SK-N-SH (cell line): ENCODE results near the gene MAN2A2.
"Not testable (repeated sequence)": the region's sequence is repeated elsewhere in the genome, so short reads cannot be mapped to it uniquely, and the experiment has no call there.

Experiments
- MXI1 ChIP-seq: IDR thresholded peaks from 2 replicates; pipeline ENCODE4 v1.6.1; 2012; ENCODE audit warnings: mild to moderate bottlenecking, low read depth, low read length, improper control_type of control experiment
- TF ChIP-seq, protein P1 (sequence below): fragments of 200-600 bp; sonication (generic); IDR thresholded peaks from 2 replicates; pipeline ENCODE4 v1.6.1; 2017; ENCODE audit warnings: antibody characterized with exemption, mild to moderate bottlenecking, moderate library complexity
- TF ChIP-seq, protein P2 (sequence below): IDR thresholded peaks from 2 replicates; pipeline ENCODE4 v1.4.0; 2012; ENCODE audit warnings: low read depth, borderline replicate concordance

GRCh38 chr15:90922712-90923322 lies 19.7 kb downstream of the MAN2A2 start:
- not testable (repeated sequence) for TF ChIP-seq MXI1
- TF ChIP-seq, protein P1, sequence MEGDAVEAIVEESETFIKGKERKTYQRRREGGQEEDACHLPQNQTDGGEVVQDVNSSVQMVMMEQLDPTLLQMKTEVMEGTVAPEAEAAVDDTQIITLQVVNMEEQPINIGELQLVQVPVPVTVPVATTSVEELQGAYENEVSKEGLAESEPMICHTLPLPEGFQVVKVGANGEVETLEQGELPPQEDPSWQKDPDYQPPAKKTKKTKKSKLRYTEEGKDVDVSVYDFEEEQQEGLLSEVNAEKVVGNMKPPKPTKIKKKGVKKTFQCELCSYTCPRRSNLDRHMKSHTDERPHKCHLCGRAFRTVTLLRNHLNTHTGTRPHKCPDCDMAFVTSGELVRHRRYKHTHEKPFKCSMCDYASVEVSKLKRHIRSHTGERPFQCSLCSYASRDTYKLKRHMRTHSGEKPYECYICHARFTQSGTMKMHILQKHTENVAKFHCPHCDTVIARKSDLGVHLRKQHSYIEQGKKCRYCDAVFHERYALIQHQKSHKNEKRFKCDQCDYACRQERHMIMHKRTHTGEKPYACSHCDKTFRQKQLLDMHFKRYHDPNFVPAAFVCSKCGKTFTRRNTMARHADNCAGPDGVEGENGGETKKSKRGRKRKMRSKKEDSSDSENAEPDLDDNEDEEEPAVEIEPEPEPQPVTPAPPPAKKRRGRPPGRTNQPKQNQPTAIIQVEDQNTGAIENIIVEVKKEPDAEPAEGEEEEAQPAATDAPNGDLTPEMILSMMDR: not testable (repeated sequence)
- TF ChIP-seq, protein P2, sequence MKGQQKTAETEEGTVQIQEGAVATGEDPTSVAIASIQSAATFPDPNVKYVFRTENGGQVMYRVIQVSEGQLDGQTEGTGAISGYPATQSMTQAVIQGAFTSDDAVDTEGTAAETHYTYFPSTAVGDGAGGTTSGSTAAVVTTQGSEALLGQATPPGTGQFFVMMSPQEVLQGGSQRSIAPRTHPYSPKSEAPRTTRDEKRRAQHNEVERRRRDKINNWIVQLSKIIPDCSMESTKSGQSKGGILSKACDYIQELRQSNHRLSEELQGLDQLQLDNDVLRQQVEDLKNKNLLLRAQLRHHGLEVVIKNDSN: not testable (repeated sequence)
